ENCODE measurements around the gene HLA-A.

HLA-A gene

DNA sequence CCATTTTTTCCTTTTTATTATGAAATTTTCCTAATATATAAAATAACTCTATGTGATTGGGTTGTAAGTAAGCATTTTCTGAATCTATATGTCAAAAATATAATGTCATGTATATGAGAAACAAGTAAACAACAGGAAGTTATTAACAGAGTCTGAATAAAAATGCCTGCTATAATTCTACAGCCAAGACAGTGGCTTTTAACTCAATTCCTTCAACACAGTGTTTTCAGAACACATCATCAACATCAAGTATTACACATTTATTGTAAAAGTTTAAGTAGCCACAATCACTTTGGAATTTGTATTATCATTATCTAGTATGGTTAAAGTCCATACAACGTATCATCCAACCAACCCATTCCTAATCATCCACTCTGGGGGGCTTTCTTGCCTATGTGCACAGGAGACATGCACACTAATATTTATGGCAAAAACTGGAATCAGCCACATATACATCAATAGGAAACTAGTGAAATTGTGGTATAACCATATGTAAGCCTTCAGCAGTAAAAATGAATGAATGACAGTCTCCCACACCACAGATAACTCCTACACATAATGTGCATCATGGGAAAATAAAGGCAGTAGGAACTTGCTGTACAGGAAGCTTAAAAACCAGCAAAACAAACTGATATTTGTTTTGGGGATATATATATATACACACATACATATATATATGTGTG is 6.9 kb upstream of the HLA-A start:
- no peak for DNase-seq (ENCODE audit: low read depth in 2 of 2)

DNA sequence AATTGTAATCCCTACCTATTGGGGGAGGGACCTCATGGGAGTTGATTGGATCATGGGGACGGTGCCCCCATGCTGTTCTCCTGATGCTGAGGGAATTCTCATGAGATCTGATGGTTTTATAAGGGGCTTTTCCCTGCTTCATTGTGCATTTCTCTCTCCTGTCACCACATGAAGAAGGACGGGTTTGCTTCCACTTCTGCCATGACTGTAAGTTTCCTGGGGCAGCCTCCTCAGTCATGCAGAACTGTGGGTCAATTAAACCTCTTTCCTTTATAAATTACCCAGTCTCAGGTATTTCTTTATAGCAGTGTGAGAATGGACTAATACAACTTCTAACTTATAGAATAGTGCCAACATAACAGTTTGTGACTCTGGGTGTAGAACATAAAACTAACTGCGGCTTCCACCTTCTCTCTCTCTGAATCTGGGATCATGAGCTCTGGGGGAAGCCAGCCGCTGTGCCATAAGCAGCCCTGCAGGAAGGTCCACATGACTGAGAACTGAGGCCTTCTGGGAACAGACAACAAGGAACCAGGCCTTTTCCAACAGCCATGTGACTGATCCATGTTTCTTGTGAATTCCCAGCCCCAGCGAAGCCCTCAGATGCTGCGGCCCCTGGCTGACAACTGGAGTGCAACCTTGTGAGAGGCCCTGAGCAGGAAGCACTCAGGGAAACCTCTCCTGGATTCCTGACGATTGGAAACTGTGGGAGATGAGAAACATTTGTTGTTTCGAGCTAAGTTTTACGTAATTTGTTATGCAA is 3.4 kb upstream of the HLA-A start:
- no peak for DNase-seq (ENCODE audit: low read depth in 2 of 2)

DNA sequence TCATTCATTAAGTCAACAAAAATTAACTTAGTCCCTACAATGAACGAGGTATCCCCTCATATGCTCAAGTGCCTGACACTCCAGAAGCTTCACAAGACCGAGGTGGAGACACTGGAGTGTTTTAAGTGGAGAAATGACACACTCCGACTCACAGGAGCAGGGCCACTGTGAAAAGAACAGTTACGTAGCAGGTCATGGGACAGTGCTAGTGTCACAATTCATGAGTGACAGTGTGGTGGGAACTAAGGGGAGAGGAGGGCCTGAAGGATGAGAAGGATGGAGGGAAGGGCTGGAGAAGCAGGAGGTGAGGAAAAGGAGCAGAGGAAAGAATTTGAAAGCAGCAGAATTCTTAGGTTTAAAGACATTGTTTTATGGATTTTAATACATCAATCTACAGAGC is 1.3 kb upstream of the HLA-A start:
- no peak for DNase-seq (ENCODE audit: low read depth in 2 of 2)

DNA sequence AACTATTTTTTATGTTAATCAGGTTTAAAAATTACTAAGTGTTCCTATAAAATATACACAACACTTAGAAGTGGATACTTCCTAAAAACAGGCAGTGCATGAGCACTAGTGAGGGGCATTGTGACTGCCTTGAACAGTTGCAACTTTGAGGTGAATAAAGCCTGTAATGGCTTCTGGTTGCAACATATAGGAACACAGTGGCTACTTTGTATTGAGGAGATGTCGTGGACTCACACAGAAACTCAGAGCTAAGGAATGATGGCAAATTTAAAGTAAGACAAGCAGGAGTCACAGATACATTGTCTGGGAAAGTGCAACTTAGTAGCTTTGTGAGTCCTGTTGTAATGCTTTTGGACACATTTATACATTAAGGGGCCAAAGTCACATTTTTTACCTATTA is 861 bp upstream of the HLA-A start:
- no peak for DNase-seq (ENCODE audit: low read depth in 2 of 2)

DNA sequence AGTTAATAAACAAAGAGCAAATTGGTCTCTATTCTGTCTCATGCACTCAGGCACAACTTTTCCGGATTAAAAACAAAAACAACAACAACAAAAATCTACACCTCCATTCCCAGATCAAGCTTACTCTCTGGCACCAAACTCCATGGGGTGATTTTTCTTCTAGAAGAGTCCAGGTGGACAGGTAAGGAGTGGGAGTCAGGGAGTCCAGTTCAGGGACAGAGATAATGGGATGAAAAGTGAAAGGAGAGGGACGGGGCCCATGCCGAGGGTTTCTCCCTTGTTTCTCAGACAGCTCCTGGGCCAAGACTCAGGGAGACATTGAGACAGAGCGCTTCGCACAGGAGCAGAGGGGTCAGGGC is 437 bp upstream of the HLA-A start:
- no peak for DNase-seq (ENCODE audit: low read depth in 2 of 2)

DNA sequence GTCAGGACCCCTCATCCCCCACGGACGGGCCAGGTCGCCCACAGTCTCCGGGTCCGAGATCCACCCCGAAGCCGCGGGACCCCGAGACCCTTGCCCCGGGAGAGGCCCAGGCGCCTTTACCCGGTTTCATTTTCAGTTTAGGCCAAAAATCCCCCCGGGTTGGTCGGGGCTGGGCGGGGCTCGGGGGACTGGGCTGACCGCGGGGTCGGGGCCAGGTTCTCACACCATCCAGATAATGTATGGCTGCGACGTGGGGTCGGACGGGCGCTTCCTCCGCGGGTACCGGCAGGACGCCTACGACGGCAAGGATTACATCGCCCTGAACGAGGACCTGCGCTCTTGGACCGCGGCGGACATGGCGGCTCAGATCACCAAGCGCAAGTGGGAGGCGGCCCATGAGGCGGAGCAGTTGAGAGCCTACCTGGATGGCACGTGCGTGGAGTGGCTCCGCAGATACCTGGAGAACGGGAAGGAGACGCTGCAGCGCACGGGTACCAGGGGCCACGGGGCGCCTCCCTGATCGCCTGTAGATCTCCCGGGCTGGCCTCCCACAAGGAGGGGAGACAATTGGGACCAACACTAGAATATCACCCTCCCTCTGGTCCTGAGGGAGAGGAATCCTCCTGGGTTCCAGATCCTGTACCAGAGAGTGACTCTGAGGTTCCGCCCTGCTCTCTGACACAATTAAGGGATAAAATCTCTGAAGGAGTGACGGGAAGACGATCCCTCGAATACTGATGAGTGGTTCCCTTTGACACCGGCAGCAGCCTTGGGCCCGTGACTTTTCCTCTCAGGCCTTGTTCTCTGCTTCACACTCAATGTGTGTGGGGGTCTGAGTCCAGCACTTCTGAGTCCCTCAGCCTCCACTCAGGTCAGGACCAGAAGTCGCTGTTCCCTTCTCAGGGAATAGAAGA is 978 bp downstream of the HLA-A start:
- no peak for DNase-seq (ENCODE audit: low read depth in 2 of 2)

DNA sequence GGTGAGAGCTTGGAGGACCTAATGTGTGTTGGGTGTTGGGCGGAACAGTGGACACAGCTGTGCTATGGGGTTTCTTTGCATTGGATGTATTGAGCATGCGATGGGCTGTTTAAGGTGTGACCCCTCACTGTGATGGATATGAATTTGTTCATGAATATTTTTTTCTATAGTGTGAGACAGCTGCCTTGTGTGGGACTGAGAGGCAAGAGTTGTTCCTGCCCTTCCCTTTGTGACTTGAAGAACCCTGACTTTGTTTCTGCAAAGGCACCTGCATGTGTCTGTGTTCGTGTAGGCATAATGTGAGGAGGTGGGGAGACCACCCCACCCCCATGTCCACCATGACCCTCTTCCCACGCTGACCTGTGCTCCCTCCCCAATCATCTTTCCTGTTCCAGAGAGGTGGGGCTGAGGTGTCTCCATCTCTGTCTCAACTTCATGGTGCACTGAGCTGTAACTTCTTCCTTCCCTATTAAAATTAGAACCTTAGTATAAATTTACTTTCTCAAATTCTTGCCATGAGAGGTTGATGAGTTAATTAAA is 3.0 kb downstream of the HLA-A start:
- DNase-seq (ENCODE audit: low read depth in 2 of 2): no peak

DNA sequence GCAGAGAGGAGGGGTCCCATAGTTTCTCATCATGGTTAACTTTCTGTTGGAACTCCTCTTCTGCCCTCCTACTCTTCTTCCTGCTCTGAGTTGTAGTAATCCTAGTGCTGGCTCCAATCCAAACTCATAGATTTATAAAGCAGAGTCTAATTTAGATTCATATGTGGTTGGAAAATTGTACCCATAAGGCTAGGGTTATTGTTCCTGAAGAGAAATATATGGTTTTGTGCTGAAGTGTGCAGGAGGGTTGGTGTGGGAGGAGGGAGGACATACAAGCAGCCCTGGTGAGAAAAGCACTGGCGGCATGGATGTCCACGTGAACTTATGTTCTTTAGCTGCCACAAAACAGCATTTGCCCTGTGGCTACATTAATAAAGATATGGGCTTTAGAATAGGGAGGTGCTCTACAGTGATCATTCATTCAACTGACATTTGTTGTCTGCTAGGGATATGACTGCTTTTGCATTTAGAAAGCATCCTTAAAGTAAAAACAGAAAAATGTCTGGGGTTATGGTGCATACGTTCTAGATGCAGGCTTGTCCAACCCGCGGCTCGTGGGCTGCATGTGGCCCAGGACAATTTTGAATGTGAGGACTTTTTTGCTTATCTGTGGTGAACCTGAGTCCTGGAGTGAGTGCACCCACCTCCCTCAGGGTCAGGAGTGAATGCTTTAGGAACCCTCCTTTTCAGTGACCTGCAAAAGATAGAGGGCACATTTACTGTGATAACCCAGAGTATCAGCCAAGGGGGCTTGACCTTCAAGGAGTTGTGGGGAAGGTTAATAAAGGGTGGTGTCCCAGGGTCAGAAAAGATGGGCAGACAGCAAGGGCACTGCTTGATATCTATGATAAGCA is 4.1 kb downstream of the HLA-A start:
- DNase-seq (ENCODE audit: low read depth in 2 of 2): no peak

DNA sequence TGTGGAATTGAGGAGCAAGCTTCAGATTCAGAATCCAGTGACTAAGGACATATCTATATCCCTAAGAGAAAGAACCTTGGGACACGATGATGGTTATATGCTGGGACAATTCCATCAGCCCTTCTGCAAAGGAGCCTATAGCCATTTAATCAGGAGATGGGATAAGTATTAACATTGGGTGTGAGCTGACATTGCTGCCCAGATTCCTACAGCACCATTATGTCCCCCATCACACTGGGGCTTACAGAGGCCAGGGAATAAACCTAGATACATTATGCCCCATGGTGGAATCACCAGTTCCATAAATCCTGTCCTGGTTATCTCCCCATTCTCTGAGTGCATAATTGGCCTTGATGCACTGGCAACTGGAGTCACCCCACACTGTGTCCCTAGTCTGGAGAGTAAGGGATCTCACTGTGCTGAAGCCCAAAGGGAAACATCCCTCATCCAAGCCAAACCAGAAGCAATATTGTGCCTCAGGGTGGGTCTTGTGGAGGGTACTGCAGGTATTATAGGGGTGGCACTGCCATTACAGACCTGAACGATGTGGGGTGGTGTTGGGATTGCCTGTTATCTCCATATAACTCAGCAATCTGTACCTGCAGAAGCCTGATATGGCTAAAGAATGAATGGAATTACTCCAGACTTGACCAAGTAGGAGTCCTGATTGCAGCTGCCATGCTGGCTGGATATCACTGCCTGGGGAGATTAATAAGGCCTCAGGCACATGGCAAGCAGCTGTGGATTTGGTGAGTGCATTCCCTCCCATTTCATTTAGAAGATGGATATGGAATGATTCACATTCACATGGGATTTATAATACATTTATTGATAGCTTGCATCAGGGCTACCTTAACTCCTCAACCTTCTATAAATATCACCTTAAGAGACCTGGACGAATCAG is 5.0 kb downstream of the HLA-A start:
- no peak for DNase-seq (ENCODE audit: low read depth in 2 of 2)

DNA sequence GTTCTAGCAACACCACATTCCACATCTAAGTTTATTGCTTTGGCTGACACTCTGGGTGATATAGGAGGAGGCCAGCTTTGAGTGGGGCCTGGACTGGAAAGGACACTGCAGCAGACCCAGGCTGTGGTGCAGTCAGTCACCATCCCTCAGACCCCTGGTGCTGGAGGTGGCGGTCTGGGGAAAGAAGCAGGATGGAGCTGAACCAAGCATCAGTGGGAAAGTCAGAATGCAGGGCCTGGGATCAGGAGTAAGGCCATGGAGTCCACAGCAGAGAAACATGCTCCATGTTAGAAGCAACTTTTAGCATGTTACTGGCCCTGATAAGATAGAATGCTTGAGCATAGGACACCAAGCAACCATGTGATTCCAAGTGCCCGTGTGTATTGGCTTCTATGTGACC is 5.9 kb downstream of the HLA-A start:
- DNase-seq (ENCODE audit: low read depth in 2 of 2): no peak

DNA sequence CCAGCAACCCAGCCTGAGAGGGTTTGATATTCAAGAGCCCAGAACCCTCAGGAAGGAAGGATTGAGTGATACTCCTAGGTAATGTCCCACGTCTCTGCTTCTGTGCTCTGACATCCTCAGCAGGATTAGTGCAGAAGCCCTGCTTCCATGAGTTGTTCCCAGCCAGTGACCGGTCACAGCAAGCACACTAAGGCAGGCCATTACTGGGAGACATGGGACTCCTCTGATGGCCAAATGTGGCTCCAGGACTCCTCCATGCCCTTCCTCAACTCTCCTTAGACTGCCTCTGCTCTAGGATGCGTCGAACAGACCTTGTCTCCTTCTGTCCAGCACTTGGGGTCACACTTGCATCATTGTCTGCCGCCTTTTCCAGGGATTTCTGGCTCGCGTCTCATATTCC is 7.6 kb downstream of the HLA-A start:
- no peak for DNase-seq (ENCODE audit: low read depth in 2 of 2)

DNA sequence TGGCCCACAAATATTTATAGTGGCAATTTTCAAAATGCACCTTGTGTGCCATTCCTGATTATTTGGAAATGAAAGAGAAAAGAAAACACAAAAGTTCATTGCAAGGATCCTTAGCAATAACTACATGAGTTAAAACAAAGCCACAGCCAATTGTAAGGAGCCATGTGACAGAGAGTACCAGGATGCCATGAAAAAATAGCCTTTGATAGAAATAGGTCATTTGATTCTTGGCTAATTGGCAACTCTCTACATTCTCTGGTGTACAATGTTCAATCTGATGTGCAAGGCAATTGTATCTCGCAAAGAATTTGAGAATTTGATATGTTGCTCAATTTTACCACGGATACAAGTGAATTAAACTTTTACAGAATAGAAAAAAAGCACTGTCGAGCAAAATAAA is 9.6 kb downstream of the HLA-A start:
- no peak for DNase-seq (ENCODE audit: low read depth in 2 of 2)

DNA sequence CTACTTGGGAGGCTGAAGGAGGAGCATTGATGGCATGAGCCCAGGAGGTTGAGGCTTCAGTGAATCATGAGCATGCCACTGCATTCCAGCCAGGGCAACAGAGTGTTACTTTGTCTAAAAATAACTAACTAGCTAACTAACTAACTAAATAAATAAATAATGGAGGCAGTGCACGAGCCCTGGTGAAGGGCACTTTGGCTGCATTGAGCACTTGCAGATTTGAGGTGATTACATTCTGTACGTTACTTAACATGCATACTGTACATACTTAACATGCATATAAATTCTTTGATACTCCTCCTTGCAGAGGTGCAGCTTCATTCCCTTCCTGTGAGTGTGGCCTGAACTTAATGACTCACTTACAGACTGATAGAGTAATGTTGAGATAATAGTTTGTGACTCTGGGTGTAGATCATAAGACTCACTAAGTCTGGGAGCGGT is 10.7 kb downstream of the HLA-A start:
- no peak for DNase-seq (ENCODE audit: low read depth in 2 of 2)

DNA sequence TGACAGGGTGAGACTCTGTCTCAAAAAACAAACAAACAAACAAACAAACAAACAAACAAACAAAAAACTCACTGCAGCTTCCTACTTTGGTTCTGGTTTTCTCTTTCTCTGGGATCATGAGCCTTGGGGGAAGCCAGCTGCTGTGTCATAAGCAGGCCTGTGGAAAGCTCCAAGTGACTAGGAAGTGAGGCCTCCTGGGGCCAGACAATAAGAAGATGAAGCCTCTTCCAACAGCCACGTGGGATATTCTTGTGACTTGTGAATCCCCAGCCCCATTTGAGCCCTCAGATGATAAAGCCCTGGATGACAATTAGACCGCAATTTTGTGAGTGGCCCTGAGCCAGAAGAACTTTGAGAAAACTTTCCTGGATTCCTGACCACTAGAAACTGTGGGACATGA is 11.4 kb downstream of the HLA-A start:
- no peak for DNase-seq (ENCODE audit: low read depth in 2 of 2)

DNA sequence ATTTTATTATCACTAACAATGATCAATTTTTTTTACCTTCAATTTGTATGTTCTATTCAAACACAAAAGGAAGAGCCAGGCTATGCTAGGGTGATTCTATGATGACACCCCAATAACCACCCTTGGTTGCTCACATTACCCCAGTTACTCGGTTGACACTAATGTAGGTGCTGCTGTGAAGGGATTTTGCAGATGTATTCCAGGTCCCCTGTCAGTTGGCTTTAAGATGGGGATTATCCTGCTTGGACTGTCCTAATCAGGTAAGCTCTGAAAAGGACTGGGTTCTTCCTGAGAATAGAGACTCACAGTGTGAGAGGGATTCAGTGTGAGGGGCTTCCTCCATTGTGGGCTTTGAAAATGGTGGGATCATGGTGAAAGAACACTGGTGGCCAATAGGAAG is 11.9 kb downstream of the HLA-A start:
- no peak for DNase-seq (ENCODE audit: low read depth in 2 of 2)

DNA sequence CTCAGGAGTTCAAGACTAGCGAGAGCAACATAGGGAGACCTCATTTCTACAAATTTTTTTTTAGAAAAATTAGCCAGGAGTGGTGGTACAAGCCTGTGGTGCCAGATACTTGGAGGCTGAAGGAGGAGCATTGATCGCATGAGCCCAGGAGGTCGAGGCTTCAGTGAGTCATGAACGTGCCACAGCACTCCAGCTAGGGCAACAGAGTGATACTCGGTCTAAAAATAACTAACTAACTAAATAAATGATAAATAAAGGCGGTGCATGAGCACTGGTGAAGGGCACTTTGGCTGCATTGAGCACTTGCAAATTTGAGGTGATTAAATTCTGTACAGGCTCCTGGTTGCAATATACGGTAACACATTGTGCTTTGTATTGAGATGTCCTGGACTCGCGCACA is 13.5 kb downstream of the HLA-A start:
- no peak for DNase-seq (ENCODE audit: low read depth in 2 of 2)

DNA sequence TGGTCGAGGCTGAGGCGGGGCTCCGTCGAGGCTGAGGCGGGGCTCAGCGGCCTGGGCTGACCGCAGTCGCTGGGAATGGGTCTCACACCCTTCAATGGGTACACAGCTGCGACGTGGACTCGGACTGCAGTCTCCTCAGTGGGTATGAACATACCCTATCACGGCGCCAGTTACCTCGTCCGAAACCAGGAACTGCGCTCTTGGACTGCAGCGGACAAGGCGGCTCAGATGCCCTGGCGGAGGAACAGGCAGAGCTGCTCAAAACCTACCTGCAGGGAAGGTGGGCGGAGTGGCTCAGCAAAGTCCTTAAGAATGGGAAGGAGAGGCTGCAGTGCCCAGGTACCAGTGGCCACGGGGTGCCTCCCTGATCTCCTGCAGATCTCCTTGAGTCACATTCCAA is 14.2 kb downstream of the HLA-A start:
- DNase-seq (ENCODE audit: low read depth in 2 of 2): no peak

DNA sequence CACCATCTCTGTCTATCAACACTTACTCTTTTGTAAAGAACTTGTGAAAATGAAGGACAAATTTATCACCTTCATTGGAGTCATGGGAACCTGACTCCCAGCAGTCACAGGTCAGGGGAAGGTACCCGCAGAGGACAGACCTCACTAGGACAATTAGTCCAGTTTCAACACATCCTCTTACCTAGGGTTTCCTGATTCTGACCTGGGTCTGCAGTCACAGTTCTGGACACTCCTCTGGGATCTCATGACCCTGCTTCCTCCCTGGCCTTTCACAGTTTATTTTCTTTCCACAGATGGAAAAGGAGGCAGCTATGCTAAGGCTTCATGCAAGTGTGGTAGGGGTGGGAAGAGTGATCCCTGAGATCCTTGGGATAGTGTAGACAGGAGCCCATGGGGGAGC is 15.7 kb downstream of the HLA-A start:
- no peak for DNase-seq (ENCODE audit: low read depth in 2 of 2)

DNA sequence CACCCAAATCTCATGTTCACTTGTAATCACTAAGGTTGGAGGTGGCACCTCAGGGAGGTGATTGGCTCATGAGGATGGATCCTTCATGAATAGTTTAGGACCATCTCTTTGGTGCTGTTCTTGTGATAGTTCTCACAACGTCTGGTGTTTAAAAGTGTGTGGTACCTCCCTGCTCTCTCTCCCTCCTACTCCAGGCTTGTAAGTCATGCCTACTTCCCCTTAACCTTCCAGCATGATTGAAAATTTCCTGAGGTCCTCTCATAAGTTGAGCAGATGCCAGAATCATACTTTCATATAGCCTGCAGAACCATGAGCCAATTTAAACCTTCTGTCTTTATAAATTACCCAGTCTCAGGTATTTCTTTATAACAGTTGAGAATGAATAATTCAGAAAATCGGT is 16.6 kb downstream of the HLA-A start:
- no peak for DNase-seq (ENCODE audit: low read depth in 2 of 2)

DNA sequence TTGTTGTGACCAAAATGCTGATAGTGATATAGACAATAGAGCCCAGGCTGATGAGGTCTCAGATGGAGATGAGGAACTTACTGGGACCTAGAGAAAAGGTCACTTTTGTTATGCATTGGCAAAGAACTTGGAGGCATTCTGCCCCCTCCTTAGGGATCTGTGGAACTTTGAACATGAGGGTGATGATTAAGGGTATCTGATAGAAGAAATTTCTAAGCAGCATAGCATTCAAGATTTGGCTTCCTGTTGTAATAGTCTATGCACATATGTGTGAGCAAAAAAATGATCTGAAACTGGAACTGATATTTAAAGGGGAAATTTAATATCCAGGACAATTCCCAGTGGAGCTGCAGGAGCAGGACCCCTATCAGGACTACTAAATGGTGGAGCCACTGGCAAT is 17.1 kb downstream of the HLA-A start:
- no peak for DNase-seq (ENCODE audit: low read depth in 2 of 2)
